Measurements from ENCODE around the gene CEP164. TPM values are rescaled to one million over a fixed set of nuclear protein-coding genes. Genes with fewer than 3 reads are reported as not detected.

CEP164 gene
- polyA plus RNA-seq, 1 of the 3 experiments (the other 2 are of a cell fraction): 27.7 TPM

GRCh38 chr11:117334896-117335295 lies 7.2 kb downstream of the CEP164 start (continued):
- TF ChIP-seq FOXJ3 (CRISPR knock-in tag; IDR thresholded peaks at IDR 0.05) (no peak), MEF2A (IDR thresholded peaks at IDR 0.05; ENCODE audit: borderline replicate concordance, low read depth) (no peak), RXRA (IDR thresholded peaks at IDR 0.05; ENCODE audit: borderline replicate concordance, low read depth) (no peak), RCOR1 (IDR thresholded peaks at IDR 0.05; ENCODE audit: low read length) (no peak)

DNA sequence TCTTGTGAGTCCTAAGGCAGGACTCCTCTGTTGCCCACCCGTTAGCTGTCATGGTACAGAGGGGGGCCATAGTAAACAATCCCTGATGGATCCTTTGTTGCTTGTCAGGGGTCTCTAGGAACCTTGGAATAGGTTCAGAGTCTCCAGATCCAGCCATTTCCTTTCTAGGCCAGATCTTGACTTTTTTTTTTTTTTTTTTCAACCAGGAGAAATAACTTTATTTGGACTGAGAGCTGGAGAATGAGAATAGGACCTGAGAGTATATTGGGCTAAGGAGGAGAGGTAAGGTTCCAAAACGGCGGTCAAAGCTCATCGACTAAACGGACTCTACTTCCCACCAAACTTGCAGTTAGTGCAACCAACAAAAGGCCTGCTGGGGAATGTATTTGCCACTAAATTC lies 7.7 kb downstream of the CEP164 start:
- H3K9me2 ChIP-seq: no peaks in the 10 kb centered on the region
- H3K79me2 ChIP-seq (ENCODE audit: insufficient read depth): peaks cover 31% of the 10 kb centered on the region
- H3F3A ChIP-seq (replicated peaks; ENCODE audit: insufficient read depth): no peaks in the 10 kb centered on the region
- POLR2A ChIA-PET: no interaction called here
- no peak overlapping the region for H3K9ac ChIP-seq
- peaks cover 0 to 2% of the 10 kb centered on the region in 2 experiments; a peak in 1 of 4 replicates for H3K4me1 ChIP-seq (ENCODE audit: control insufficient read depth in 1 of 2, insufficient read depth in 2 of 2, low read depth in 1 of 2, low read length in 1 of 2)
- no peaks in the 10 kb centered on the region for H3K9me3 ChIP-seq
- no peak for DNase-seq
- H3K27me3 ChIP-seq (ENCODE audit: insufficient read depth): no peaks in the 10 kb centered on the region
- H2AFZ ChIP-seq (ENCODE audit: low read depth): no peak overlapping the region
- H3K4me3 ChIP-seq (ENCODE audit: low read depth in 2 of 2, low read length in 1 of 2): no peak overlapping the region
- 96% methylated on average over 5 of the region's 5 CpGs for WGBS (ENCODE audit: low lambda C conversion rate)
- CTCF ChIA-PET: interaction anchor here (0.7 kb wide), 1 partner anchor 472 kb away, joined by 3 read pairs; no protein-coding TSS in a partner anchor
- H3K36me3 ChIP-seq (replicated peaks in 1 of 2; ENCODE audit: control insufficient read depth in 1 of 2, insufficient read depth in 2 of 2, low read length in 1 of 2): peaks cover 13 to 25% of the 10 kb centered on the region in 2 experiments
- 0 out of 2 replicates have a peak, but pooled peaks cover 4% of the 10 kb centered on the region for H4K20me1 ChIP-seq (ENCODE audit: insufficient read depth)
- TF ChIP-seq RCOR1 (IDR thresholded peaks at IDR 0.05; ENCODE audit: low read length) (no peak), USF1 (IDR thresholded peaks at IDR 0.05; ENCODE audit: borderline replicate concordance, low read depth) (no peak), USF2 (IDR thresholded peaks at IDR 0.05; ENCODE audit: borderline replicate concordance, low read depth, low read length) (no peak), CHD2 (IDR thresholded peaks at IDR 0.05; ENCODE audit: low read length, partially characterized antibody) (no peak), JUND (IDR thresholded peaks at IDR 0.05) (no peak), RXRA (IDR thresholded peaks at IDR 0.05; ENCODE audit: borderline replicate concordance, low read depth) (no peak), TCF12 (IDR thresholded peaks at IDR 0.05) (no peak), EP300 (IDR thresholded peaks at IDR 0.05; ENCODE audit: borderline replicate concordance in 1 of 2, low read depth in 1 of 2, low read length in 1 of 2) (no peak)
- TF ChIP-seq, protein P1, sequence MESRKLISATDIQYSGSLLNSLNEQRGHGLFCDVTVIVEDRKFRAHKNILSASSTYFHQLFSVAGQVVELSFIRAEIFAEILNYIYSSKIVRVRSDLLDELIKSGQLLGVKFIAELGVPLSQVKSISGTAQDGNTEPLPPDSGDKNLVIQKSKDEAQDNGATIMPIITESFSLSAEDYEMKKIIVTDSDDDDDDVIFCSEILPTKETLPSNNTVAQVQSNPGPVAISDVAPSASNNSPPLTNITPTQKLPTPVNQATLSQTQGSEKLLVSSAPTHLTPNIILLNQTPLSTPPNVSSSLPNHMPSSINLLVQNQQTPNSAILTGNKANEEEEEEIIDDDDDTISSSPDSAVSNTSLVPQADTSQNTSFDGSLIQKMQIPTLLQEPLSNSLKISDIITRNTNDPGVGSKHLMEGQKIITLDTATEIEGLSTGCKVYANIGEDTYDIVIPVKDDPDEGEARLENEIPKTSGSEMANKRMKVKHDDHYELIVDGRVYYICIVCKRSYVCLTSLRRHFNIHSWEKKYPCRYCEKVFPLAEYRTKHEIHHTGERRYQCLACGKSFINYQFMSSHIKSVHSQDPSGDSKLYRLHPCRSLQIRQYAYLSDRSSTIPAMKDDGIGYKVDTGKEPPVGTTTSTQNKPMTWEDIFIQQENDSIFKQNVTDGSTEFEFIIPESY (IDR thresholded peaks at IDR 0.05; ENCODE audit: borderline replicate concordance, low read depth): no peak
- TF ChIP-seq, protein P2, sequence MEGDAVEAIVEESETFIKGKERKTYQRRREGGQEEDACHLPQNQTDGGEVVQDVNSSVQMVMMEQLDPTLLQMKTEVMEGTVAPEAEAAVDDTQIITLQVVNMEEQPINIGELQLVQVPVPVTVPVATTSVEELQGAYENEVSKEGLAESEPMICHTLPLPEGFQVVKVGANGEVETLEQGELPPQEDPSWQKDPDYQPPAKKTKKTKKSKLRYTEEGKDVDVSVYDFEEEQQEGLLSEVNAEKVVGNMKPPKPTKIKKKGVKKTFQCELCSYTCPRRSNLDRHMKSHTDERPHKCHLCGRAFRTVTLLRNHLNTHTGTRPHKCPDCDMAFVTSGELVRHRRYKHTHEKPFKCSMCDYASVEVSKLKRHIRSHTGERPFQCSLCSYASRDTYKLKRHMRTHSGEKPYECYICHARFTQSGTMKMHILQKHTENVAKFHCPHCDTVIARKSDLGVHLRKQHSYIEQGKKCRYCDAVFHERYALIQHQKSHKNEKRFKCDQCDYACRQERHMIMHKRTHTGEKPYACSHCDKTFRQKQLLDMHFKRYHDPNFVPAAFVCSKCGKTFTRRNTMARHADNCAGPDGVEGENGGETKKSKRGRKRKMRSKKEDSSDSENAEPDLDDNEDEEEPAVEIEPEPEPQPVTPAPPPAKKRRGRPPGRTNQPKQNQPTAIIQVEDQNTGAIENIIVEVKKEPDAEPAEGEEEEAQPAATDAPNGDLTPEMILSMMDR (IDR thresholded peaks at IDR 0.05): no peak
- H3K4me2 ChIP-seq: no peak overlapping the region
- H3K27ac ChIP-seq (ENCODE audit: low read depth in 2 of 2, low read length in 1 of 2): no peak overlapping the region
